ENCODE results near the gene SLC26A1.

- TF ChIP-seq CTCF (IDR thresholded peaks at IDR 0.05 in 4 of 5, conservative IDR thresholded peaks at IDR 0.05 in 1 of 5) (no peak), POLR2A (IDR thresholded peaks at IDR 0.05) (no peak)
Measured at GRCh38 chr4:1004071-1004418, 10.8 kb upstream of the SLC26A1 start.

All from gastrocnemius medialis (tissue), 4 donors.